ACC112 (cell line): Measurements from ENCODE around the gene CDKN1A.

Source experiments
- H2AFZ ChIP-seq: fragments of 200-600 bp; sonication (generic); one replicate; pipeline ENCODE4 v1.6.0; 2017; ENCODE audit warnings: antibody characterized with exemption, low read length; ENCODE audit not compliant: unreplicated experiment
- H3K27ac ChIP-seq: fragments of 200-600 bp; sonication (generic); 2 replicates; pipeline ENCODE4 v1.5.1; 2014; ENCODE audit warnings: low read depth, mild to moderate bottlenecking, antibody characterized with exemption, low read length, moderate library complexity
- H3K27me3 ChIP-seq: fragments of 200-600 bp; sonication (generic); 2 replicates; pipeline ENCODE4 v1.6.1; 2014; ENCODE audit warnings: mild to moderate bottlenecking, antibody characterized with exemption, low read length, moderate library complexity, mixed read lengths; ENCODE audit not compliant: insufficient read depth
- H3K36me3 ChIP-seq: fragments of 200-600 bp; sonication (generic); 2 replicates; pipeline ENCODE4 v1.6.1; 2016; ENCODE audit warnings: mild to moderate bottlenecking, antibody characterized with exemption, low read length, moderate library complexity, mixed read lengths; ENCODE audit not compliant: insufficient read depth
- H3K4me1 ChIP-seq: fragments of 200-600 bp; sonication (generic); one replicate; pipeline ENCODE4 v1.6.1; 2016; ENCODE audit warnings: low read length, mixed read lengths; ENCODE audit not compliant: insufficient read depth, unreplicated experiment, control insufficient read depth
- H3K4me3 ChIP-seq: fragments of 200-600 bp; sonication (generic); 2 replicates; pipeline ENCODE4 v1.5.1; 2014; ENCODE audit warnings: mild to moderate bottlenecking, low read depth, low read length
- H3K79me2 ChIP-seq: fragments of 200-600 bp; sonication (generic); one replicate; pipeline ENCODE4 v1.6.0; 2016; ENCODE audit warnings: low read length; ENCODE audit not compliant: control insufficient read depth, unreplicated experiment, insufficient read depth

Gene CDKN1A

GRCh38 chr6:36678488-36679042, at the start of gene CDKN1A:
TSS of gene CDKN1A (plus strand) at chr6:36678714. CDS start at chr6:36684102, 5,388 bp downstream.
- Histone ChIP-seq H2AFZ (peak within 1 kb of the TSS; percentile 1), H3K27ac (peak within 1 kb of the TSS; percentile 85), H3K4me1 (peaks cover 34% of the 10 kb centered on the region), H3K4me3 (peak within 1 kb of the TSS; percentile 95), H3K27me3 (no peaks in the 10 kb centered on the region), H3K36me3 (peaks cover 9% of the 10 kb centered on the region; the same call in 1 of the 2 replicates), H3K79me2 (peaks cover 44% of the 10 kb centered on the region)

GRCh38 chr6:36629784-36630183, 48.7 kb upstream of the CDKN1A start:
- Histone ChIP-seq H3K36me3 (no peaks in the 10 kb centered on the region), H3K4me3 (no peak overlapping the region), H2AFZ (no peak overlapping the region), H3K27me3 (no peaks in the 10 kb centered on the region), H3K79me2 (no peaks in the 10 kb centered on the region), H3K27ac (no peak overlapping the region), H3K4me1 (peaks cover 26% of the 10 kb centered on the region)

GRCh38 chr6:36631326-36632011, 47.0 kb upstream of the CDKN1A start:
- H3K4me3 ChIP-seq = no peak overlapping the region
- H3K79me2 ChIP-seq = no peaks in the 10 kb centered on the region
- no peaks in the 10 kb centered on the region for H3K27me3 ChIP-seq
- no peaks in the 10 kb centered on the region for H3K36me3 ChIP-seq
- no peak overlapping the region for H2AFZ ChIP-seq
- no peak overlapping the region for H3K27ac ChIP-seq
- H3K4me1 ChIP-seq = peaks cover 17% of the 10 kb centered on the region

- Histone ChIP-seq H3K27ac (no peak overlapping the region), H3K4me3 (no peak overlapping the region), H2AFZ (no peak overlapping the region), H3K36me3 (no peaks in the 10 kb centered on the region), H3K27me3 (no peaks in the 10 kb centered on the region), H3K4me1 (peaks cover 11% of the 10 kb centered on the region), H3K79me2 (no peaks in the 10 kb centered on the region)
Measured at GRCh38 chr6:36633370-36633769, 45.1 kb upstream of the CDKN1A start.

GRCh38 chr6:36633915-36634314, 44.6 kb upstream of the CDKN1A start:
- H3K4me3 ChIP-seq = no peak overlapping the region
- no peaks in the 10 kb centered on the region for H3K36me3 ChIP-seq
- 0 out of 2 replicates have a peak overlapping the region, but pooled peaks have one; percentile 9 for H3K27ac ChIP-seq
- no peaks in the 10 kb centered on the region for H3K27me3 ChIP-seq
- no peak overlapping the region for H2AFZ ChIP-seq
- H3K4me1 ChIP-seq = peaks cover 11% of the 10 kb centered on the region
- H3K79me2 ChIP-seq = no peaks in the 10 kb centered on the region

DNA sequence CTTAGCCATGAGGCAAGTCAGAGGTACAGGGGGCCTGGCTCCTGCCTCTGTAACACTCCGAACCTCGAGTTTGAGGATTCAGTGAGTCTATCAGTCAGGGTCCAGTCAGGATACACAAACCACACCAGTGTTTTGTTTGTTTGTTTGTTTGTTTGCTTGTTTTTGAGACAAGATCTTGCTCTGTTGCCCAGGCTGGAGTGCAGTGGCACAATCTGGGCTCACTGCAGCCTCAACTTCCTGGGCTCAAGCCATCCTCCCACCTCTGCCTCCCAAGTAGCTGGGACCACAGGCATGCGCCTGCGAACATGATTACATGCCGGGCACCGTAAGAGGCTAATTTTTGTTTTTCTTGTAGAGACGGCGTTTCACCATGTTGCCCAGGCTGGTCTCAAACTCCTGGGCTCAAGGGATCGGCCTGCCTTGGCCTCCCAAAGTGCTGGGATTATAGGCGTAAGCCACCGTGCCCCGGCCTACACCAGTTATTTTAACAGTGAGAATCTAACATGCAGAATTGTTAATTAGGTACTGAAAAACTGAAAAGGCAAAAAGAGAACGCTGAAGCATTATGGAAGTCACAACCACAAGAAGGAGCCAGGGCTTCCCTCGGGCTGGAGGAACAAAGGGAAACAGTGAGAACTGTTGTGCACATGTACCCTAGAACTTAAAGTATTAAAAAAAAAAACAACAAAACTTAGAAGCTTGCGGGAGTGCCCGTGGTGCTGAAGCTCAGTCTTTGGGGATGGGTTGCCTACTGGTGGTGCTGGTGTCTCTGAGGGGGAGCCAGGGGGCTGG, 44.0 kb upstream of the CDKN1A start:
- peaks cover 11% of the 10 kb centered on the region for H3K4me1 ChIP-seq
- H3K4me3 ChIP-seq = no peak overlapping the region
- H3K27ac ChIP-seq = 0 out of 2 replicates have a peak overlapping the region, but pooled peaks have one; percentile 9
- no peaks in the 10 kb centered on the region for H3K79me2 ChIP-seq
- no peak overlapping the region for H2AFZ ChIP-seq
- no peaks in the 10 kb centered on the region for H3K36me3 ChIP-seq
- no peaks in the 10 kb centered on the region for H3K27me3 ChIP-seq

GRCh38 chr6:36636283-36636682, 42.2 kb upstream of the CDKN1A start:
- Histone ChIP-seq H3K27me3 (no peaks in the 10 kb centered on the region), H3K4me1 (peaks cover 11% of the 10 kb centered on the region), H3K4me3 (no peak overlapping the region), H3K27ac (no peak overlapping the region), H3K36me3 (no peaks in the 10 kb centered on the region), H3K79me2 (no peaks in the 10 kb centered on the region), H2AFZ (no peak overlapping the region)

DNA sequence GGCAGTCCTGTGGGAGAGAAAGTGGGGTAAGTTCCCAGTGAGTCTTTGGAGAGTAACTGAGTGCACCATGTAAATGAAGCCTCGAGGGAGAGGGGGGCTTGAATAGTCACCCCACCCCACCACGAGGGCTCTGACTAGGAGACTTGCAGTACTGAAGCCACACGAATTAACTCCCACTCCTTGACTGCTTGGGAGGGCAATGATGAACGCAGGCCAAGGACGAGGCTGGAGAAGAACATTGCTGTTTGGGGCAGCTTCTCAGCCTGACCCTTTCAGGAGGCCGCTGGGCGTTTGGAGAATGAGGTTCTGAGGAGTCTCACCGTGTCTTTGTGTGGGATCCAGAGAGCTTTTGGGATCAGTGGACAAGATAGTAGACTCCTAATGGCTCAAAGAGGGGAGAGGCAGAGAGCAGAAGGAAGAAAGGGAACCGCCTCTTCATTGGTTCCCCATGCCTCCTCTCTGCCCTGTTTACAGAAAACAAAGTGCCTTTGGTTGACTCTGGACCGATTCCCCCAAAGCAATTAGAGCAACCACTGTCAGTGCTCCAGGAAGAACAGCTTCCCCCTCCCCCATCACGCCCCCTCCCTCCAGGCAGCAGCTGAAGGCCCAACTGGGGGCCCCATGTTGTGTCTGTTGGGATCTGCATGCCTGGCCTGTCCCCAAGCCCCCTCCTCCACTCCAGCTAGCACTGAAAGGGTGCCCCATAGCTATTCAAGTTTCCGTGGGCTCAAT, 41.7 kb upstream of the CDKN1A start:
- Histone ChIP-seq H3K36me3 (no peaks in the 10 kb centered on the region), H3K4me3 (no peak overlapping the region), H3K27me3 (no peaks in the 10 kb centered on the region), H3K27ac (no peak overlapping the region), H2AFZ (no peak overlapping the region), H3K79me2 (no peaks in the 10 kb centered on the region), H3K4me1 (peaks cover 11% of the 10 kb centered on the region)

- Histone ChIP-seq H3K4me1 (peaks cover 21% of the 10 kb centered on the region), H3K36me3 (no peaks in the 10 kb centered on the region), H2AFZ (no peak overlapping the region), H3K4me3 (no peak overlapping the region), H3K79me2 (no peaks in the 10 kb centered on the region), H3K27me3 (no peaks in the 10 kb centered on the region), H3K27ac (no peak overlapping the region)
Measured at GRCh38 chr6:36638579-36638978, 39.9 kb upstream of the CDKN1A start.

GRCh38 chr6:36639171-36639808, 39.2 kb upstream of the CDKN1A start:
- no peaks in the 10 kb centered on the region for H3K36me3 ChIP-seq
- no peaks in the 10 kb centered on the region for H3K27me3 ChIP-seq
- no peaks in the 10 kb centered on the region for H3K79me2 ChIP-seq
- H3K27ac ChIP-seq = no peak overlapping the region
- no peak overlapping the region for H2AFZ ChIP-seq
- no peak overlapping the region for H3K4me3 ChIP-seq
- H3K4me1 ChIP-seq = peaks cover 21% of the 10 kb centered on the region
